HEK293 (cell line): ENCODE results near the gene R3HDM4.

ENCODE experiments used
- GLI2 ChIP-seq: fragments of 450-650 bp; formaldehyde crosslinking; IDR thresholded peaks from 2 replicates; pipeline ENCODE4; 2017; ENCODE audit warnings: missing biosample characterization, missing genetic modification characterization, low read depth, borderline replicate concordance
- KLF10 ChIP-seq: fragments of 450-650 bp; IDR thresholded peaks from 2 replicates; pipeline ENCODE4 v1.5.1; 2018; ENCODE audit warnings: missing biosample characterization, mild to moderate bottlenecking, missing genetic modification characterization
- MZF1 ChIP-seq: fragments of 450-650 bp; formaldehyde crosslinking; IDR thresholded peaks from 2 replicates; pipeline ENCODE4 v1.5.1; 2017; ENCODE audit warnings: missing biosample characterization, missing genetic modification characterization, borderline replicate concordance
- PRDM2 ChIP-seq: fragments of 450-650 bp; formaldehyde crosslinking; IDR thresholded peaks from 2 replicates; pipeline ENCODE4 v1.5.1; 2016; ENCODE audit warnings: missing biosample characterization, missing genetic modification characterization, borderline replicate concordance
- SCRT1 ChIP-seq: fragments of 450-650 bp; formaldehyde crosslinking; IDR thresholded peaks from 2 replicates; pipeline ENCODE4 v1.5.1; 2016; ENCODE audit warnings: missing biosample characterization, missing genetic modification characterization, borderline replicate concordance
- ZBTB11 ChIP-seq: fragments of 450-650 bp; formaldehyde crosslinking; conservative IDR thresholded peaks from 2 replicates; pipeline ENCODE4 v1.5.1; 2016; ENCODE audit warnings: low read depth, missing biosample characterization, missing genetic modification characterization
- ZBTB21 ChIP-seq: fragments of 450-650 bp; formaldehyde crosslinking; IDR thresholded peaks from 2 replicates; pipeline ENCODE4 v1.5.1; 2017; ENCODE audit warnings: missing biosample characterization, missing genetic modification characterization
- ZIC2 ChIP-seq: fragments of 450-650 bp; formaldehyde crosslinking; IDR thresholded peaks from 2 replicates; pipeline ENCODE4 v1.5.1; 2016; ENCODE audit warnings: missing biosample characterization, missing genetic modification characterization
- ZNF248 ChIP-seq: fragments of 450-650 bp; formaldehyde crosslinking; IDR thresholded peaks from 2 replicates; pipeline ENCODE4 v1.5.1; 2017; ENCODE audit warnings: missing biosample characterization, missing genetic modification characterization
- ZNF274 ChIP-seq, 2 experiments: fragments of 200-500 bp in 1 of 2; fragments of 450-650 bp in 1 of 2; sonication (Bioruptor generic) in 1 of 2; formaldehyde crosslinking in 1 of 2; IDR thresholded peaks; 2 replicates each; pipeline versions ENCODE4 v1.5.1 to v1.6.1; 2014 to 2016; ENCODE audit warnings: borderline replicate concordance in 1 of 2, inconsistent platforms in 1 of 2, low read length in 1 of 2, missing biosample characterization in 1 of 2, missing genetic modification characterization in 1 of 2
- ZNF404 ChIP-seq: fragments of 450-650 bp; formaldehyde crosslinking; IDR thresholded peaks from 2 replicates; pipeline ENCODE4 v1.5.1; 2017; ENCODE audit warnings: missing biosample characterization, missing genetic modification characterization
- ZNF416 ChIP-seq: fragments of 450-650 bp; formaldehyde crosslinking; IDR thresholded peaks from 2 replicates; pipeline ENCODE4 v1.5.1; 2016; ENCODE audit warnings: missing biosample characterization, missing genetic modification characterization
- ZNF510 ChIP-seq: fragments of 450-650 bp; formaldehyde crosslinking; IDR thresholded peaks from 2 replicates; pipeline ENCODE4 v1.5.1; 2018; ENCODE audit warnings: mild to moderate bottlenecking, missing genetic modification characterization, missing biosample characterization; ENCODE audit not compliant: insufficient replicate concordance
- ZNF518A ChIP-seq: fragments of 450-650 bp; formaldehyde crosslinking; conservative IDR thresholded peaks from 2 replicates; pipeline ENCODE4 v1.5.1; 2016; ENCODE audit warnings: low read depth, missing biosample characterization, missing genetic modification characterization
- ZNF558 ChIP-seq: fragments of 450-650 bp; formaldehyde crosslinking; IDR thresholded peaks from 2 replicates; pipeline ENCODE4 v1.5.1; 2016; ENCODE audit warnings: missing biosample characterization, missing genetic modification characterization
- ZNF560 ChIP-seq: fragments of 450-650 bp; formaldehyde crosslinking; IDR thresholded peaks from 2 replicates; pipeline ENCODE4 v1.5.1; 2017; ENCODE audit warnings: missing biosample characterization, missing genetic modification characterization, borderline replicate concordance
- ZNF660 ChIP-seq: fragments of 450-650 bp; IDR thresholded peaks from 2 replicates; pipeline ENCODE4 v1.5.1; 2018; ENCODE audit warnings: missing biosample characterization, mild to moderate bottlenecking, missing genetic modification characterization
- ZNF677 ChIP-seq: fragments of 450-650 bp; IDR thresholded peaks from 2 replicates; pipeline ENCODE4 v1.5.0; 2018; ENCODE audit warnings: missing biosample characterization, mild to moderate bottlenecking, missing genetic modification characterization, moderate library complexity
- ZNF701 ChIP-seq: fragments of 450-650 bp; formaldehyde crosslinking; IDR thresholded peaks from 2 replicates; pipeline ENCODE4 v1.5.1; 2016; ENCODE audit warnings: missing biosample characterization, missing genetic modification characterization
- ZNF707 ChIP-seq: fragments of 450-650 bp; formaldehyde crosslinking; IDR thresholded peaks from 2 replicates; pipeline ENCODE4 v1.5.1; 2016; ENCODE audit warnings: missing biosample characterization, missing genetic modification characterization
- TF ChIP-seq, protein P1 (sequence below): fragments of 450-650 bp; formaldehyde crosslinking; IDR thresholded peaks from 2 replicates; pipeline ENCODE4 v1.5.1; 2016; ENCODE audit warnings: missing biosample characterization, missing genetic modification characterization

R3HDM4 gene

GRCh38 chr19:912181-913079 lies 589 bp downstream of the R3HDM4 start (continued):
- TF ChIP-seq ZNF518A (tag by site-specific recombination) = no peak
- no peak for TF ChIP-seq GLI2 (tag by site-specific recombination)
- TF ChIP-seq ZNF701 = no peak
- peak; percentile 36 for TF ChIP-seq ZIC2 (tag by site-specific recombination)
- no peak for TF ChIP-seq ZNF274 (IDR thresholded peaks at IDR 0.05; ENCODE audit: low read length)
- no peak for TF ChIP-seq ZNF274 (tag by site-specific recombination; IDR thresholded peaks at IDR 0.05; ENCODE audit: borderline replicate concordance)
- no peak for TF ChIP-seq ZNF416 (tag by site-specific recombination)
- TF ChIP-seq ZBTB21 (tag by site-specific recombination) = no peak
- no peak for TF ChIP-seq ZNF558 (tag by site-specific recombination)
- TF ChIP-seq SCRT1 (tag by site-specific recombination) = no peak
- TF ChIP-seq, protein P1, sequence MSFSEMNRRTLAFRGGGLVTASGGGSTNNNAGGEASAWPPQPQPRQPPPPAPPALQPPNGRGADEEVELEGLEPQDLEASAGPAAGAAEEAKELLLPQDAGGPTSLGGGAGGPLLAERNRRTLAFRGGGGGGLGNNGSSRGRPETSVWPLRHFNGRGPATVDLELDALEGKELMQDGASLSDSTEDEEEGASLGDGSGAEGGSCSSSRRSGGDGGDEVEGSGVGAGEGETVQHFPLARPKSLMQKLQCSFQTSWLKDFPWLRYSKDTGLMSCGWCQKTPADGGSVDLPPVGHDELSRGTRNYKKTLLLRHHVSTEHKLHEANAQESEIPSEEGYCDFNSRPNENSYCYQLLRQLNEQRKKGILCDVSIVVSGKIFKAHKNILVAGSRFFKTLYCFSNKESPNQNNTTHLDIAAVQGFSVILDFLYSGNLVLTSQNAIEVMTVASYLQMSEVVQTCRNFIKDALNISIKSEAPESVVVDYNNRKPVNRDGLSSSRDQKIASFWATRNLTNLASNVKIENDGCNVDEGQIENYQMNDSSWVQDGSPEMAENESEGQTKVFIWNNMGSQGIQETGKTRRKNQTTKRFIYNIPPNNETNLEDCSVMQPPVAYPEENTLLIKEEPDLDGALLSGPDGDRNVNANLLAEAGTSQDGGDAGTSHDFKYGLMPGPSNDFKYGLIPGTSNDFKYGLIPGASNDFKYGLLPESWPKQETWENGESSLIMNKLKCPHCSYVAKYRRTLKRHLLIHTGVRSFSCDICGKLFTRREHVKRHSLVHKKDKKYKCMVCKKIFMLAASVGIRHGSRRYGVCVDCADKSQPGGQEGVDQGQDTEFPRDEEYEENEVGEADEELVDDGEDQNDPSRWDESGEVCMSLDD (tag by site-specific recombination) = peak; percentile 83; the same call in 1 of the 2 replicates
- no peak for TF ChIP-seq MZF1 (tag by site-specific recombination)
- no peak for TF ChIP-seq ZNF248 (tag by site-specific recombination)
- TF ChIP-seq ZNF660 (tag by site-specific recombination) = no peak
- no peak for TF ChIP-seq ZNF707 (tag by site-specific recombination)
- no peak for TF ChIP-seq ZNF677 (tag by site-specific recombination)
- TF ChIP-seq PRDM2 = no peak
- no peak for TF ChIP-seq ZNF404 (tag by site-specific recombination)
- peak; percentile 31; the same call in 1 of the 2 replicates for TF ChIP-seq ZBTB11 (tag by site-specific recombination)
- TF ChIP-seq ZNF510 = no peak
- TF ChIP-seq ZNF560 (tag by site-specific recombination) = no peak
- TF ChIP-seq KLF10 = no peak
